Measurements from ENCODE around the gene CYTH3.

Gene CYTH3

DNA sequence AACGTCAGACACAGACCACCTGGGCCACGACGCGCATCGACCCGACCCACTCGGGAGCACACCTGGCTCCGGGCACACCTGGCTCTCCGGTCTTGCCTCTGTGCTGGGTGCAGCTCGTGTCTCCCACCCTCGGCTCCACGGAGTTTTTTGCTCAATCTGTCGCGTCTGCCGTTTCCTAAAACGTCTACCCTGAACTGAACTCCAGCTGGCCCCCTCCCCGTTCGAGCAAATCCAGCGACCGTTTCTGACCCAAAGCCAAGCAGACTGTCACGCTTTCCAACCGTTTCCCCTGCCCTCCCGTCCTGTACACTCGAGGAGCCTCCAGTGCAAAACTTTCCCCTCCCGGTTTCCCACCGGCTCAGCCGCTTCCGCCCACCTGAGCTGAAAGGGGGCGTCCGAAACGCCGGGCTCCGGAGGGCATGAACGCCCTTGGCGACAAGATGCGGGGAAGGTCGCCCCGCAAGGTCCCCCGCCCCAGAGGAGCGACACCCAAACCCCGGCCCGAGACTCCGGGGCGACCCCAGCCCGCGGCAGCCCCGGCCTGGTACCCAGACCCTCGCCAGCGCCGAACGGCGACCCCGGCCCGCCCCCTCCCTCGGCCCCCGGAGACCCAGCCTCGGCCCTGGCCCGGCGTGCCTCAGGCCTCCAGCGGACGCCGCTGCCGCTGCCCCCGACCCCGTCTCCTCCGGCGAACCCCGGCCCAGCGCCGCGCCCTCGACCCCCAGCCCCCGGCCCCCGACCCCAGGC is 557 bp downstream of the CYTH3 start:
- peak overlapping the region; percentile 96 for H3K4me3 ChIP-seq (ENCODE audit: low read depth, low read length)

GRCh38 chr7:6271060-6271658 is 1.3 kb downstream of the CYTH3 start:
- H3K4me3 ChIP-seq (ENCODE audit: low read depth, low read length), result peak overlapping the region; percentile 96
- peak; percentile 33; the same call in 1 of the 2 replicates for TF ChIP-seq CTCF (IDR thresholded peaks at IDR 0.05; ENCODE audit: low read depth, low read length)

More for the DNA sequence above, 557 bp downstream of the CYTH3 start:
- TF ChIP-seq CTCF (IDR thresholded peaks at IDR 0.05; ENCODE audit: low read depth, low read length), result no peak

DNA sequence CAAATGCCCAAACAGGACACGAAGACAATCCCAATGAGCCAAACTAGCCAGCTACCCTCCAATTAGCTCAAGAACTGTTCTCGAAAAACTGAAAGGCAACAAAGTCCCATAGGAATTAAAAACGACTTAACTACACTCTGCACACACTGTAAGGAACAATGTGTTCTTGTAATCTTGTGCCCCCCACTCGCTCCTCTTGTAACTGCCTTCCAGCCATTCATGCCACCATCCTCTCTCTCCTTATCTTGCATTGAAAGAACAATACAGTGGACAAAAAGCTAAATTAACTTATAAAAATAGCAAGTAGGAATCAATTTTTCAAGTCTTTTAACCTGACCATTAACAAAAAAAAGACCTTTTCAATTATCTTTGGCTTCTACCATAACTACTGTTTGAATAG is 2.9 kb downstream of the CYTH3 start:
- H3K4me3 ChIP-seq (ENCODE audit: low read depth, low read length), result no peak overlapping the region
- TF ChIP-seq CTCF (IDR thresholded peaks at IDR 0.05; ENCODE audit: low read depth, low read length), result no peak

DNA sequence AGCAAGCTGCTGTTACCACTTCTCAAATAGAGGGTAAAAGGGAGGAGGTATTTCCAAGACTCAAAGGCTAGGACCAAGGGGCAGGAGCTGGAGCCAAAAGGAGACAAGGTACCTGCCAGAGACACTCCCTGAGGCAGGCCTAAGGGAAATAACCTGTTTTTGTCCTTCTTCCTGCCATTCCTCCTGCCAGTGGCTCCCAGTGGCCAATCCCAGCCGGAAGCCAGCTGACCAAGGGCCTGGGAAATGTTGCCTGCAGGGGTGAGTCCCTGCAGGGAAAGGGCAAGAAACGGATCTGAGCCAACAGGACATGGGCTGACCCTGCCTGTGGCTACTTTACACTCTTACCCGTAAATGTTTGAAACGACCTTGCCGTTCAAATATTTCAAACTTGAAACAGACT is 3.5 kb downstream of the CYTH3 start:
- TF ChIP-seq CTCF (IDR thresholded peaks at IDR 0.05; ENCODE audit: low read depth, low read length), result no peak
- no peak overlapping the region for H3K4me3 ChIP-seq (ENCODE audit: low read depth, low read length)

DNA sequence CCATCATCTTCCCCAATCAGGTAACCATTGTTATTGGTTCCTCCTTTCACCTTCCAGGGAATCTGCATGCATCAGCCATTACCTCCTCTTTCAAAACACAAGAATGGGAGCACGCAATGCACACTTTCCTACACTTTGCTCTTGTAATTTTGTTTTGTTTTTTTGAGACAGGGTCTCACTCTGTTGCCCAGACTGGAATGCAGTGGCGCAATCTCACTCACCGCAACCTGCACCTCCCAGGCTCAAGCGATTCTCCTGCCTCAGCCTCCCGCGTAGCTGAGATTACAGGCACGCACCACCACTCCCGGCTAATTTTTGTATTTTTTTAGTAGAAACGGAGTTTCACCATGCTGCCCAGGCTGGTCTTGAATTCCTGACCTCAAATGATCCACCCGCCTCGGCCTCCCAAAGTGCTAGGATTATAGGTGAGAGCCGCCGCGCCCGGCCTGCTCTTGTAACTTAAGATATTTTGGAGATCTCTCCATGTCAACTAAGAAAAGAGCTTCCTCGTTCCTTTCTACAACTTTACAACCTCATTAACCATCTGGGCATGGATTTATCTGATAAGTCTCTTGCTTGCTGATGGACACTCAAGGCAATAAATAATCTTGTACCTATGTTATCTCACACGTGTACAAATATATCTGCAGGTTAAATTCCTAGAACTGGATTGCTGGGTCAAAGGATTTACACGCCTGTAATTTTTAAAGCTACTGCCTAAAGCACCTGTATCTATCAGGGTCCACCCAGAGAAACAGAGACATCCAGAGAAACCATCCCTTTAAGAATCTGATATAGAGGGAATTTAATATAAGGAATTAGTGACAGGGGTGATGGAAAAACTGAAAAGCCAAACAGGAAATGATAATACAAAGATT is 4.2 kb downstream of the CYTH3 start:
- no peak overlapping the region for H3K4me3 ChIP-seq (ENCODE audit: low read depth, low read length)
- no peak for TF ChIP-seq CTCF (IDR thresholded peaks at IDR 0.05; ENCODE audit: low read depth, low read length)

DNA sequence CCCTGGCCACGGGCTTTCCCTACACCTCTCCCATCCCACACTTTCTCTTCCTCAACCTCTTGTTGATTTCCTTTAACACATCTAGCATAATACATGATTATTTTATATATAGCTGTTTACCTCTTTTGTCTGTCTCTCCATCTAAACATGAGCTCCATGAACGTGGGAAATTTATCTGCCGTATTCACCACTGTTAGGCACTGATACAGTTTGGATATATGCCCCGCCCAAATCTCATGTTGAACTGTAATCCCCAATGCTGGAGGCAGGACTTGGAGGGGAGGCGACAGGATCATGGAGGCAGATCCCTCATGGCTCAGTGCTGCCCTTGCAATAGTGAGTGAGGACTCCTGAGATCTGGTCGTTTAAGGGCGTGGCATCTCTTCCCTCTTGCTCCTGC is 5.7 kb downstream of the CYTH3 start:
- no peak overlapping the region for H3K4me3 ChIP-seq (ENCODE audit: low read depth, low read length)
- no peak for TF ChIP-seq CTCF (IDR thresholded peaks at IDR 0.05; ENCODE audit: low read depth, low read length)

All from WI38 (cell line).